Smooth muscle cell (in vitro differentiated cells): Measurements from ENCODE around the gene MYO9B. TPM values are rescaled to one million over a fixed set of nuclear protein-coding genes. Genes with fewer than 3 reads are reported as not detected.

Experiments used
- DNase-seq: peaks from one replicate; lab custom pipeline; 2025; ENCODE audit not compliant: unreplicated experiment; lab: John Stamatoyannopoulos, UW
- H2AFZ ChIP-seq: fragments of 200-600 bp; sonication (generic); 2 replicates; pipeline ENCODE4 v1.6.0; 2016; ENCODE audit warnings: antibody characterized with exemption, low read depth, mild to moderate bottlenecking
- H3F3A ChIP-seq: fragments of 200-600 bp; sonication (generic); 2 replicates; pipeline ENCODE4 v1.6.0; 2017; ENCODE audit warnings: antibody characterized with exemption, low read depth
- H3K27ac ChIP-seq: fragments of 200-600 bp; sonication (generic); 2 replicates; pipeline ENCODE4 v1.5.1; 2016; ENCODE audit warnings: low read depth, mild to moderate bottlenecking
- H3K27me3 ChIP-seq: fragments of 200-600 bp; sonication (generic); 2 replicates; pipeline ENCODE4 v1.6.1; 2016; ENCODE audit warnings: low read depth, mild to moderate bottlenecking
- H3K36me3 ChIP-seq: fragments of 200-600 bp; sonication (generic); 2 replicates; pipeline ENCODE4 v1.5.1; 2016; ENCODE audit warnings: low read depth
- H3K4me1 ChIP-seq: fragments of 200-600 bp; sonication (generic); 2 replicates; pipeline ENCODE4 v1.5.1; 2016; ENCODE audit warnings: low read depth
- H3K4me2 ChIP-seq: fragments of 200-600 bp; sonication (generic); 2 replicates; pipeline ENCODE4 v1.6.0; 2016; ENCODE audit warnings: mild to moderate bottlenecking
- H3K4me3 ChIP-seq: fragments of 200-600 bp; sonication (generic); 2 replicates; pipeline ENCODE4 v1.5.1; 2016; ENCODE audit warnings: mild to moderate bottlenecking
- H3K79me2 ChIP-seq: fragments of 200-600 bp; sonication (generic); 2 replicates; pipeline ENCODE4 v1.6.0; 2016; ENCODE audit warnings: low read depth, mild to moderate bottlenecking
- H3K9ac ChIP-seq: fragments of 200-600 bp; sonication (generic); 2 replicates; pipeline ENCODE4 v1.6.0; 2016; ENCODE audit warnings: low read depth
- H3K9me3 ChIP-seq: fragments of 200-600 bp; sonication (generic); replicated peaks from 2 replicates; pipeline ENCODE4 v1.5.1; 2016; ENCODE audit warnings: low read depth
- H4K20me1 ChIP-seq: fragments of 200-600 bp; sonication (generic); 2 replicates; pipeline ENCODE4 v1.6.0; 2016; ENCODE audit warnings: low read depth
- CTCF ChIP-seq: fragments of 200-600 bp; sonication (generic); IDR thresholded peaks from 2 replicates; pipeline ENCODE4 v1.5.1; 2017; ENCODE audit warnings: borderline replicate concordance, mild to moderate bottlenecking, antibody characterized with exemption; ENCODE audit not compliant: insufficient read depth, poor library complexity, severe bottlenecking
- WGBS: methylation state at CpG from one replicate; pipeline ENCODE4 v1.1.7; 2016; ENCODE audit warnings: low lambda C conversion rate; 5-methylcytosine and 5-hydroxymethylcytosine counted together
- polyA plus RNA-seq: library from polyadenylated mRNA; unstranded; fragments of >200 nt; fragmentation: Nextera tagmentation; extraction: Ambion mirVana; gene quantifications from 2 replicates; pipeline ENCODE4 v1.2.1, GENCODE V29; 2016
- total RNA-seq: library from RNA; depleted of rRNA; stranded (reverse); fragments of >200 nt; gene quantifications from 2 replicates; pipeline ENCODE4 v1.2.3, GENCODE V29; 2014

Gene MYO9B
- total and polyA plus RNA-seq, 2 experiments from 2014 or later, result 44.6 to 46.6 TPM

- H3K4me1 ChIP-seq, result peaks cover 5% of the 10 kb centered on the region
- no peaks in the 10 kb centered on the region for H3K36me3 ChIP-seq
- no peaks in the 10 kb centered on the region for H3F3A ChIP-seq
- H3K9me3 ChIP-seq, result no peaks in the 10 kb centered on the region
- no peak overlapping the region for H3K4me2 ChIP-seq
- no peak for DNase-seq
- no peak overlapping the region for H3K9ac ChIP-seq
- H3K79me2 ChIP-seq, result no peaks in the 10 kb centered on the region
- H2AFZ ChIP-seq, result no peak overlapping the region
- H3K27me3 ChIP-seq, result no peaks in the 10 kb centered on the region
- 96% methylated on average over 14 of the region's 14 CpGs for WGBS
- no peaks in the 10 kb centered on the region for H4K20me1 ChIP-seq
- no peak overlapping the region for H3K4me3 ChIP-seq
- no peak for TF ChIP-seq CTCF
- no peak overlapping the region for H3K27ac ChIP-seq
These were observed 134.7 kb downstream of the MYO9B start for GRCh38 chr19:17210296-17210695.

GRCh38 chr19:17211547-17212446, 136.2 kb downstream of the MYO9B start:
- Histone ChIP-seq H2AFZ (no peak overlapping the region), H3K4me2 (no peak overlapping the region), H3K9ac (no peak overlapping the region), H4K20me1 (no peaks in the 10 kb centered on the region), H3K79me2 (no peaks in the 10 kb centered on the region), H3K27ac (no peak overlapping the region), H3K27me3 (no peaks in the 10 kb centered on the region), H3K9me3 (no peaks in the 10 kb centered on the region), H3K36me3 (no peaks in the 10 kb centered on the region), H3F3A (no peaks in the 10 kb centered on the region), H3K4me3 (no peak overlapping the region), H3K4me1 (peaks cover 5% of the 10 kb centered on the region)
- DNase-seq, result no peak
- TF ChIP-seq CTCF, result no peak
- 96% methylated on average over 38 of the region's 58 CpGs for WGBS

- Histone ChIP-seq H3K4me1 (peaks cover 5% of the 10 kb centered on the region), H3K9me3 (no peaks in the 10 kb centered on the region), H3K36me3 (no peaks in the 10 kb centered on the region), H2AFZ (no peak overlapping the region), H3K4me3 (no peak overlapping the region), H3F3A (no peaks in the 10 kb centered on the region), H3K27ac (no peak overlapping the region), H4K20me1 (no peaks in the 10 kb centered on the region), H3K27me3 (no peaks in the 10 kb centered on the region), H3K9ac (no peak overlapping the region), H3K79me2 (no peaks in the 10 kb centered on the region), H3K4me2 (no peak overlapping the region)
- DNase-seq, result no peak
- TF ChIP-seq CTCF, result no peak
- 100% methylated on average over 5 of the region's 5 CpGs for WGBS
These were observed 137.8 kb downstream of the MYO9B start for GRCh38 chr19:17213334-17213733.
